Fibroblast of lung (primary cell): ENCODE results near the gene RMI1.

Experiments used
- EZH2 ChIP-seq: IDR thresholded peaks from 2 replicates; pipeline ENCODE4 v1.5.1; 2012; ENCODE audit warnings: low read length, control low read depth, mild to moderate bottlenecking; ENCODE audit errors: missing control alignments
- TF ChIP-seq, protein P1 (sequence below), 2 donors: IDR thresholded peaks in 1 of 2; conservative IDR thresholded peaks in 1 of 2; 1 replicate in 1 of 2; 2 replicates in 1 of 2; pipeline ENCODE4 v1.5.1; 2011 to 2012; ENCODE audit warnings: low read length in 2 of 2, control low read depth in 1 of 2, inconsistent platforms in 1 of 2, low read depth in 1 of 2, mild to moderate bottlenecking in 1 of 2

DNA sequence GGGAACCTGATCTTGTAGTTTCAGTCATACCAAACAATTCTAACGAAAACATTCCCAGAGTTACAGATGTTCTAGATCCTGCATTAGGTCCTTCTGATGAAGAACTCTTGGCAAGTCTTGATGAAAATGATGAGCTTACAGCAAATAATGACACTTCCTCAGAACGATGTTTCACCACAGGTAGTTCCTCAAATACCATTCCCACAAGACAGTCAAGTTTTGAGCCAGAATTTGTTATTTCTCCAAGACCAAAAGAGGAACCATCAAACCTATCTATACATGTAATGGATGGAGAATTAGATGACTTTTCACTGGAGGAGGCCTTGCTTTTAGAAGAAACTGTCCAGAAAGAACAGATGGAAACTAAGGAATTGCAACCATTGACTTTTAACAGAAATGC lies 21.0 kb downstream of the RMI1 start:
- TF ChIP-seq EZH2: no peak
- TF ChIP-seq, protein P1, sequence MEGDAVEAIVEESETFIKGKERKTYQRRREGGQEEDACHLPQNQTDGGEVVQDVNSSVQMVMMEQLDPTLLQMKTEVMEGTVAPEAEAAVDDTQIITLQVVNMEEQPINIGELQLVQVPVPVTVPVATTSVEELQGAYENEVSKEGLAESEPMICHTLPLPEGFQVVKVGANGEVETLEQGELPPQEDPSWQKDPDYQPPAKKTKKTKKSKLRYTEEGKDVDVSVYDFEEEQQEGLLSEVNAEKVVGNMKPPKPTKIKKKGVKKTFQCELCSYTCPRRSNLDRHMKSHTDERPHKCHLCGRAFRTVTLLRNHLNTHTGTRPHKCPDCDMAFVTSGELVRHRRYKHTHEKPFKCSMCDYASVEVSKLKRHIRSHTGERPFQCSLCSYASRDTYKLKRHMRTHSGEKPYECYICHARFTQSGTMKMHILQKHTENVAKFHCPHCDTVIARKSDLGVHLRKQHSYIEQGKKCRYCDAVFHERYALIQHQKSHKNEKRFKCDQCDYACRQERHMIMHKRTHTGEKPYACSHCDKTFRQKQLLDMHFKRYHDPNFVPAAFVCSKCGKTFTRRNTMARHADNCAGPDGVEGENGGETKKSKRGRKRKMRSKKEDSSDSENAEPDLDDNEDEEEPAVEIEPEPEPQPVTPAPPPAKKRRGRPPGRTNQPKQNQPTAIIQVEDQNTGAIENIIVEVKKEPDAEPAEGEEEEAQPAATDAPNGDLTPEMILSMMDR (conservative IDR thresholded peaks at IDR 0.05 in 1 of 2, IDR thresholded peaks at IDR 0.05 in 1 of 2; ENCODE audit: low read depth in 1 of 2, low read length in 2 of 2): no peak
